ENCODE results near the gene C11orf91. TPM values are rescaled to one million over a fixed set of nuclear protein-coding genes. Genes with fewer than 3 reads are reported as not detected.
"Not testable (repeated sequence)": the region's sequence is repeated elsewhere in the genome, so short reads cannot be mapped to it uniquely, and the experiment has no call there.

The C11orf91 gene
- total RNA-seq, 1 donor from 2014 or later = not detected

GRCh38 chr11:33687733-33688479 is 12.7 kb downstream of the C11orf91 start:
- DNase-seq (no peak), ATAC-seq (ENCODE audit: poor library complexity) (no peak)
- intact Hi-C loops (cut with DNase I) = loop anchor here (2.0 to 5.0 kb wide), 2 partner anchors 146 to 325 kb away; no protein-coding TSS in a partner anchor

- no peak for DNase-seq
- no peak for ATAC-seq (ENCODE audit: poor library complexity)
- intact Hi-C loops (cut with DNase I) = loop anchor here (5.0 kb wide), 1 partner anchor 143 kb away; no protein-coding TSS in a partner anchor
Observed at GRCh38 chr11:33685082-33685481, 15.5 kb downstream of the C11orf91 start.

GRCh38 chr11:33684003-33684706 is 16.5 kb downstream of the C11orf91 start:
- intact Hi-C loops (cut with DNase I) = no loop called here

GRCh38 chr11:33682446-33682845 is 18.2 kb downstream of the C11orf91 start:
- ATAC-seq (ENCODE audit: poor library complexity) (no peak), DNase-seq (no peak)
- intact Hi-C loops (cut with DNase I) = no loop called here

More at GRCh38 chr11:33684003-33684706, 16.5 kb downstream of the C11orf91 start:
- ATAC-seq (ENCODE audit: poor library complexity) = no peak
- no peak for DNase-seq

GRCh38 chr11:33682019-33682418 is 18.6 kb downstream of the C11orf91 start:
- no peak for ATAC-seq (ENCODE audit: poor library complexity)
- no peak for DNase-seq
- intact Hi-C loops (cut with DNase I) = no loop called here

- intact Hi-C loops (cut with DNase I); ATAC-seq (ENCODE audit: poor library complexity); DNase-seq: not testable (repeated sequence)
Observed at GRCh38 chr11:33678616-33679015, 22.0 kb downstream of the C11orf91 start.

GRCh38 chr11:33674035-33674814 is 26.4 kb downstream of the C11orf91 start:
- no peak for ATAC-seq (ENCODE audit: poor library complexity)
- intact Hi-C loops (cut with DNase I) = loop anchor here (5.0 kb wide), 1 partner anchor 307 kb away; no protein-coding TSS in a partner anchor

GRCh38 chr11:33672273-33672672 is 28.4 kb downstream of the C11orf91 start:
- intact Hi-C loops (cut with DNase I) = loop anchor here (5.0 kb wide), 1 partner anchor 305 kb away; no protein-coding TSS in a partner anchor
- ATAC-seq (ENCODE audit: poor library complexity) = no peak
- DNase-seq = no peak

More at GRCh38 chr11:33674035-33674814, 26.4 kb downstream of the C11orf91 start:
- DNase-seq = no peak

GRCh38 chr11:33670250-33671011 is 30.2 kb downstream of the C11orf91 start:
- intact Hi-C loops (cut with DNase I) = loop anchor here (5.0 kb wide), 1 partner anchor 303 kb away; no protein-coding TSS in a partner anchor
- DNase-seq (no peak), ATAC-seq (ENCODE audit: poor library complexity) (no peak)

- ATAC-seq (ENCODE audit: poor library complexity) (no peak), DNase-seq (no peak)
- intact Hi-C loops (cut with DNase I) = loop anchor here (5.0 kb wide), 1 partner anchor 302 kb away; no protein-coding TSS in a partner anchor
Observed at GRCh38 chr11:33669598-33670249, 30.9 kb downstream of the C11orf91 start.

- ATAC-seq (ENCODE audit: poor library complexity) (no peak), DNase-seq (no peak)
- intact Hi-C loops (cut with DNase I) = no loop called here
Observed at GRCh38 chr11:33668951-33669596, 31.6 kb downstream of the C11orf91 start.

- ATAC-seq (ENCODE audit: poor library complexity) (no peak), DNase-seq (no peak)
- intact Hi-C loops (cut with DNase I) = no loop called here
Observed at GRCh38 chr11:33668468-33668825, 32.2 kb downstream of the C11orf91 start.

GRCh38 chr11:33667819-33668467 is 32.7 kb downstream of the C11orf91 start:
- DNase-seq = no peak
- no peak for ATAC-seq (ENCODE audit: poor library complexity)

GRCh38 chr11:33665350-33666106 is 35.1 kb downstream of the C11orf91 start:
- DNase-seq (no peak), ATAC-seq (ENCODE audit: poor library complexity) (no peak)
- intact Hi-C loops (cut with DNase I) = no loop called here

More at GRCh38 chr11:33667819-33668467, 32.7 kb downstream of the C11orf91 start:
- intact Hi-C loops (cut with DNase I) = no loop called here

GRCh38 chr11:33664827-33665226 is 35.8 kb downstream of the C11orf91 start:
- DNase-seq (no peak), ATAC-seq (ENCODE audit: poor library complexity) (no peak)
- intact Hi-C loops (cut with DNase I) = no loop called here

- intact Hi-C loops (cut with DNase I) = no loop called here
- DNase-seq (no peak), ATAC-seq (ENCODE audit: poor library complexity) (no peak)
Observed at GRCh38 chr11:33664166-33664565, 36.5 kb downstream of the C11orf91 start.

All from Right ventricle myocardium superior (tissue), 1 donor.